ENCODE measurements around the gene NRP1.

The NRP1 gene

GRCh38 chr10:33288127-33288526, 46.3 kb downstream of the NRP1 start:
- no peak for DNase-seq

DNA sequence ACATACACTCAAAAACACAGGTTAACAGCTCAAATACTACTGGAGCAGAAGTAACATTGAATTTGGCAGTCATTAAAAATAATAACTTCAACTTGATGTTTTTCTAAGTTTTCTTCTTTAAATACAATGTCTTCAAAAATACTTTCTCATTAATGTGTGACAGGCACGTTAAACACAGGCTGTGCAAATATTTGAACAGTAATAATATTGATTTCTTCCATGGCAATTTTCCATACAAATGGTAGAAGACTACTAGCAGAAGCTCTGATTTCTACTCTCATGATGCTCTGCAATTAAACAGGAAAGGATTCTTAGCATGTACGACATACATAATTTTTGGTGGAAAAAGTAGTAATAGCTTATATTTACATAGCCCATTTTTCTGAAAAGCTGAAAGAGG, 47.4 kb downstream of the NRP1 start:
- peak; percentile 20 for DNase-seq

DNA sequence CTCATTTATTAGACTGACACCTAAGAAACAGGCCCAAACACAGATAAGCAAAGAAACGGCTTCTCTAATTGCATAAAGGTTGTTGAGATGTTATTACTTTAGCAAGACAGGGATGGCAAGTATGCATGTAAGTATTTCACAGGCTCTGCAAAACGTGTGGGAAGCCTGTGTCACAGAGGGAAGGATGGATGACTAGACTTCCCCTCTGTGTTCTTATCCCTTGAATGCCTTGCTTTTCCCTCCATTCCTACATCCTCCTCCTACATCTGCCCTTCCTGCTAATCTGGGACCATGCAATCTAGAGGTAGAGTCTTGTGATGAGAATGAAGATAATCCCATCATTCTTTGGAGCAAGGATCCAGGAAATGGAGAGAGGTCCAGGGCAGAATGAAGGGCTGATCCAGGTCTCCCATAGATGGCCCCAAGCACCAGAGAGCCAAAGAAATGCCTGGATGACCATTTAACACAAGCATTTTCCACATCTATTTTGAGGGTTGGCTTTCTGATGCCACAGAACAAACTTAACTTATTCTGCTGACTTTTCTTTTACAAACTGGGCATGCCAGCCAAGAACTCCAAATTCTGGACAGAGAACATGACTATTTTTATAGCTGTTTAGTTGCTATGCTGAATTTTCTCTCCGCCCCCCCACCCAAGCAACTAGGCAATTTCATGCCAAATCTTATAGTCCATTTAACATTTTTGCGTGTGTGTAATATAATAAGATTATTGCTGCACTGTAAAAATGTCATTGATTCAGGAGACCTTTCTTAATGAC, 48.1 kb downstream of the NRP1 start:
- DNase-seq, result no peak

- no peak for DNase-seq
Measured at GRCh38 chr10:33284945-33285344, 49.5 kb downstream of the NRP1 start.

DNA sequence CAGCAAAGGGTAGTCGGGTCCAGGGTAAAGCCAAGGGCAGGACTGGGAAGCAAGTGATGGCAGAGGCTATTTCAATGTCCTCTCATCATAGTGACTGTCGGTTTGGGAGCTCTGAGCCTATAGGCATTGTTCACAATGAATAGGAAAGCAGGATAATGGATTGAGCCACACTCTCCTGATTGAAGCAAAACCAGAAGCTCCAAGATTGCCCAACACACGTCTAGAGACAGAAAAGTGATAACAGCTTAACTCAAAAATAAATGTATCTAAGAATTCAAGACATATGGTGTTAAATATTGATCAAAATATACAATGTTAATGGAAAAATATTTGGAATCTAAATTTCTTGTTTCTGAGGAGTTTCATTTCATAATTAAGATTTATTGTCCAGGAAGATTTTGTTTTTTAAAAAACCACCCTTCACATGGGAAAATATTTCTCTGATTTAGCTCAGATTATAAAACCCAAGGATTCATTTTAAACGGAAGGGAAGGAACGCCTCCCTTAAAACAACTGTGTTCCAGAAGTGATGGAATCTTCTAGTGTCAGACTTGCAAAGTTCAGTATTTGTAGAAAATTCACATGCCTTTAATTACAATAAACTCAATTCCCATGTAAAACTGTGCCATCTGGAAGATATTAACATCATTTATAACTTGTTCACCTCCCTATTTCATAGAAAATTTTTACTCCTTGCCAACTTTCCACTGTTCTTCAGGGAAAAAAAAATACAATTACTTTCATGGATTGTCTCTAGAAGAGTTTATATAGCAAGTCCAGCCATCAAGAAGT, 54.5 kb downstream of the NRP1 start:
- no peak for DNase-seq

- DNase-seq, result no peak
Measured at GRCh38 chr10:33279276-33279675, 55.2 kb downstream of the NRP1 start.

- no peak for DNase-seq
Measured at GRCh38 chr10:33278198-33278597, 56.3 kb downstream of the NRP1 start.

DNA sequence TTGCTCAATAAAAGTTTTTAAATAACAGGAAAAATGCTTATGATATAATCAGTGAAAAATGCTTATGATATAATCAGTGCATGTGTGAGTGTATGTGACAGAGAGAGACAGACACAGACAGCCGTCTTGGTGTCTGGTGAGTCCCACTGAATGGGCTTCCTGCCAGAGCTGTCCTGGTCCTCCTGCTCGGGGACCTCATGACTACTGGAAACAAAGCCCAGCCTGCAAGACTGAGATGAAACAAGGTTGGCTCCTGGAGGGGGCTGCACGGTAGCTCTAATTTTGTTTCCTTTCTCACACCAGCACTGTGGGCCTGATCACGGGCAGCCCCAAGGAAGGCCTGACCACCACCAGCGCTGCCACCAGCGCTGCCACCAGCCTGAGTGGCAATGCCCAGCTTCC, 57.3 kb downstream of the NRP1 start:
- DNase-seq, result no peak

DNA sequence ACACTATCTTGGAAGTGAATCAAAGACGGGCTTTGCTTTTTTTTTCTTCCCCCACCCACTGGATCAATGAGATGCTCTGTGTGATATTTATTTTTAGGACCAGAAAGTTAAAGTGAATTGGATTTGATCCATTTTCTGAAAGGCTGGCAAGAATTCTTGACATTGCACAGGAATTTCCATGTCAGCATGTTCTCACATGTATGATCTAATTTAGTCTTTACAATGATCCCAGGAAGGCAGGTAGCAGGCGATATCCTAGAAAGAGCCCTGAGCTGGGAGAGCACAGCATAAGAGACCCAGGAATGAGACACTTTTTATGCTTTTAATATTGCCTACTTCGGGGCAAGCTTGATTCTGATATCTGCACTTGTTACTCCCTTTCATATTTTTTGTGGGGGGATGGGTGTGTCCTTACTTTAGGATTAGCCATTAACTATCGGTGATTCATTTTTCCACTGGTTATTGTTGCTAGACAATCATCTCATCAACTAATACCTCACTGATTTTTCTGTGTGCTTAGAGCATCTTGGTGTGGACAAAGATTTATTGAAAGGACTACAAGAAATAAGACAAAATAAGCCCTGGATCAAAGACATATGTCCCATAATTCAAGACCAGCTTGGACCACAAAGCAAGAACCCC, 58.1 kb downstream of the NRP1 start:
- DNase-seq, result no peak

DNA sequence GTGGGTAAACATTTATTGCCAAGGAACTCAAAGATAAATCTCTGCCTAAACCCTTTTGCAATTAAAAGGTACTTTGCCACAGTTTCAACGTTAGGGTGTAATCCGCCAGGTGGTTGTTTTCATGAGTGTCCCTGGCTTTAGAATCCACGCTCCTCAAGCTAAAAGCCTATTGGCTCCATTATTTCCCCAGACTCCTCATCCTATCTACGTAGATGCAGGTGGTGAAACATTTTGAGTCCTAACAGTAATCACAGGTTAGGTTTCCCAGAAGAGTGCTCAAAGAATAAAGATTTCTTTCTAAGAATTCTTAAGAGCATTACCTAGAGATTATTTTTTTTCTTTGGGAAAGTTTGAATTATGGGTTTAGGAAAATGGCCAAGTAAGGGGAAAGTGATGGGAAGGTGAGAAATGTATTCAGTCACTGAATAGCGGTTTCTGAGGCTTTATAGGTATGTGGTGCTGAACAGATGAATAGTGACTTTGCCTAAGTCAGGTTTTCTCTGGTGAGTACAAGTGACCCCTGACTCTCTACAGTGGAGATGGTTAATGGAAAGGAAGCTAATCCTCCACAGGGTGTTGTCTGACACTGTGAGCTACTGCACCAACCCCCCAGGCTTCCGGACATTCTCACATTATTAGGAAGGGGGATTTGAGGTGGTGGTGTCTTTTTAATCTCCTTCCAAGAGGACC, 60.2 kb downstream of the NRP1 start:
- DNase-seq, result no peak

DNA sequence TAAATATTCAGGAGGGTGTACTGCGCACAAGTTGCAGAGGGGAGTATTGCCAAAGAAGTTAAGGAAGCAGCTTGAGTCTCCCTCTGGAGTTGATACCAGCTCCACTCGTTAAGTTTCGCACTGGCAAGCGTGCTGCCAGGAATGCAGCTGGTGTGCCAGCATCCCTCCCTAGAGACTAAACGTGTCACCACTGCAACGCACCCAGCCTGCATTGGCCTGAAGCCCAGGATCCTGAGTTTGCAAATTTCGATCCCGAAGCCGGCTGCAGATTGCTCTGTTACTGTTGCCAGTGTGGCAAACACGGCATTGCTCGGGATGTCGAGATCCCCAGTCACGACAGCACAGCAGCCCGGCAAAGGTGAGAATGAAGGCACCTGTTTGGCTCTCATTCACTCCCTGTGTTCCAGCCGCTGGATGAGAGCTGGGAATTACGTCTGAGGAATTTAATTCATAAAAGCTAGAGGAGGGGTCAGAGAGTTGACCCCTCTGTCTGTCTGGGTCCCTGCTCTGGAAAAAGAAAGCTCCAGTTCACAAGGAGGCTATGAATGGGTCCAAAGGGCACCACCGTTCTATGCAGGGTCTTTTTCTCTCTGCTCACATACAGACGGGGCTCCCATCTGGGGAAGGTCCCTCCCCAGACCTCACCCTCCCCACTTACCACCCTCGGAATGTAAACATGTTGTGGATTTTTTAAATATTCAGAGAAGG, 61.0 kb downstream of the NRP1 start:
- no peak for DNase-seq

- DNase-seq, result no peak
Measured at GRCh38 chr10:33272635-33273034, 61.8 kb downstream of the NRP1 start.

- DNase-seq, result no peak
Measured at GRCh38 chr10:33271969-33272583, 62.4 kb downstream of the NRP1 start.

DNA sequence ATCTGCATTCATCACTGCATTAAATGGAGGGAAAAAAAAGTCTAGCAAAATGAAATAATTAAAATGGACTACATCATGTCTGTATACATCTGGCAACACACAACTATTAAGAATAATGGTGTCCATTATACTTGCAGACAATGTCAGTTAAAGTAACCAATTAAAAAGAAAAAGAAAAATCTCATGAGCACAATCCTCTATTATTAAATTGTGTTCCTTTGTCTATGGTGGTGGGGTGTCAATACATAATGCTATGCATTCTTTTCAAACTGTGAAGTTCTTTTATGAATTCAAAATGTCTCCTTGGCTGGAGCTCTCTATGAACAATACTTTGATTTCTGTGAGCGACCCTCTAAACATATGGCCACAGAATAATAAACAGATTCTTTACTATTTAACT, 63.5 kb downstream of the NRP1 start:
- DNase-seq, result no peak

GRCh38 chr10:33267708-33268107, 66.8 kb downstream of the NRP1 start:
- no peak for DNase-seq

DNA sequence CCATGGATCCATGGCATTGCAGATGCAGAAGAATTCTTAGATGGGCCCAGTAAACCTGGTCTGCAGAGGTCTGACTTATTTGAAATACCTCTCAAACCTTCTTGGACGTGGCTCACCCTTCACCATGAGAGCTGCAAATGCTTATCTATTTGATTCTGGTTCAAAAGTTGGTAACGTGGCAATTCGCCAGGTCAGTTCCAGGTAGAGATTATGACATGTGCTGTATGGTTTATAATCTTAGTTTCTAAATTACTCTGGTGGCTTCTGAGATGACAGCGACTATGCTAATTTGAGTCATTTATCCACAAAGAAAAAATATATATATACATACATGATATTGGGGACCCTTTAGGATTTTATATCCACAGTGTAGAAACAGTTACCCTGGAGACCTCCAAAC, 68.8 kb downstream of the NRP1 start:
- no peak for DNase-seq

DNA sequence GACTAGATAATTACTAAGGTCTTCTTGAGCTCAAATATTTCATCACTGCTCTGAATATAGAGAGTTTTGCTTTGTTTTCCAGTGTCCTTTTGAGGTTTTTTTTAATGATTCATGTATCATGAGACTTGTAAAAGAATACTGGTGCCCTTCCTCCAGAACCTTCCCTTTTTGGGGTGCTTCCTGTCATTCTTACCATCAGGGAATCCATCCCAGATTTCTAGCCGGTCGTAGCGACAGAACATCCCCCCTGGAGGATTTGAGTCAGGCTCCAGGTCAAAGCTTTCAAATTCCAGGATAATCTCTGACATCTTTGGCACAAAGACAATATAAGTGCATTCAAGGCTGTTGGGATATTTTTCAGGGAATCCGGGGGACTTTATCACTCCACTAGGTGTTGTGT, 71.0 kb downstream of the NRP1 start:
- no peak for DNase-seq

DNA sequence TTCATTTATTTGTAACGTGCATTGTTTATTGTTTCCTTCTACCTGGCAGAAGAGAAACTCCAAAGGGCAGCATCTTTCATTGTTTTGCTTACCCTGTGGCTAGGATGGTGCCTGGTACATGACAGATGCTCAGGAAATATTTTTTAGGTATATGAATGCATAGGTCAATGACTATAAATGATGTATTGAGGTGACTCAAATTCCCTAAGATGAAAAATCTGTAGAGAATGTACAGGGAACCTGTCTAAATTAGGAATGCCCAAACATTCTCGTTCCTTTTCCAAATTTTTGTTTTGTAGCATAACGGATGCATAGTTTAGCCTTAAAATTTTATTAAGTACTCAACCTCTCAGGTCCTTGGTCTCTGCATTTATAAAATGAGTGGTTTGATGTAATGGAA, 71.6 kb downstream of the NRP1 start:
- no peak for DNase-seq

DNA sequence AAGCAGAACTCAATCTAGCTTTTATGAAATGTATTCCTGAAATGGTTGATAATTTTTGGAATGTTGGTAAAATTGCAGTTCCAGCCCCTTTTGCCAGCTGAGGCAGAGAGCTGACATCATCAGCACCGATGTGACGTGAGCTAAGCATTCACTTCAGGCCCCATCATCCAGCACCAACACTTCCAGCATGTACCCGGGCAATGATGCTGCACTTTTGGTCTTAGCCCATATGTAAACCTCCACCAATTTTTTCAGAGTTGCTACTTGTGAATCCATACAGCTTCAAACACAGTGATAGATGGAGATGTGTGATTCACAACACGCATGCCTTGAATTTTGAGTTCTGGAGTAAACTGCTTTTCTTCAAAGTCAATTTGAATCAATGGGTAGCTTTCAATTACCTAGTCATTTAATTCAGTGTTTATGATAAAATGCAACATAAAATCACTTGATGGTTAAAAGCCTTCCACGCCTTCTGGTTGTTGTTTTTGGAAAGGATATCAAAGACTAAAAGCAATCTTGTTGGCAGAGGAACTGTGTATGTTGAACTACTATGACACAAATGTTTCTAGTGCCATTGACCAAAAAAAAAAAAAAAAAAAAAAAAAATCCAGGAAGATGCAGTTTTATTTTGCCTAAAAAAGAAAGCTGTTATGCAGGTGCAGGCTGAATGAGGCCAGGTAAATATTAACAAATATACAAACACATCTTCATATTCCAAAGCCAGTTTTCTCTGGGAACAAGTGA, 73.9 kb downstream of the NRP1 start:
- DNase-seq, result no peak

- no peak for DNase-seq
Measured at GRCh38 chr10:33258967-33259366, 75.5 kb downstream of the NRP1 start.

DNA sequence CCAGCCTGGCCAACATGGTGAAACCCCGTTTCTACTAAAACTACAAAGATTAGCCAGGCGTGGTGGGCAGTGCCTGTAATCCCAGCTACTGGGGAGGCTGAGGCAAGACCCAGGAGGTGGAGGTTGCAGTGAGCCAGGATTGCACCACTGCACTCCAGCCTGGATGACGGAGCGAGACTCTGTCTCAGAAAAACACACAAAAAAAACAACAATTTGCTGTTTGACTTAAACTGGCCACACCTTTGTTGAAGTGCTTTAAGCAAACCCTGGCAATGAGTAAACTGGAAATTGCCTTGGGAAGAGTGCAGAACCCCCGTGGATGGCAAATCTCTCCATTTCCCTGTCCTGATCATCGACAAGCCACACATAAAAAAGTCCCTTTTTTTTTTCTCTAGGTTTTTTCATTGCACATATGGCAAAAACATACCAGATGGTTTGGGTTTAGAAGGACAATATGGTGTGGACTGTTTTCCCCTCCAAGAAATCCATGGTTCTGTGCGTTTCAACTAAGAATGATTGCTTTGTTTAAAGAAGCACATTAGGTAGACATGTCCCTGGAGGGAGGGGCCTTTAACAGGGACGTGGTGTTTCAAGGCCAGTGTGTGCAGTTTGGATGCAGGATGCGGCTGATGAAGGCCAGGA, 76.9 kb downstream of the NRP1 start:
- peak; percentile 14 for DNase-seq
